GM19193 (cell line): Measurements from ENCODE around the gene DPF3.

Source experiments
- POLR2A ChIP-seq: IDR thresholded peaks from 4 replicates; pipeline ENCODE4 v1.6.1; 2011; ENCODE audit not compliant: insufficient read depth, insufficient read length; ENCODE audit errors: extremely low read depth

DPF3 gene

DNA sequence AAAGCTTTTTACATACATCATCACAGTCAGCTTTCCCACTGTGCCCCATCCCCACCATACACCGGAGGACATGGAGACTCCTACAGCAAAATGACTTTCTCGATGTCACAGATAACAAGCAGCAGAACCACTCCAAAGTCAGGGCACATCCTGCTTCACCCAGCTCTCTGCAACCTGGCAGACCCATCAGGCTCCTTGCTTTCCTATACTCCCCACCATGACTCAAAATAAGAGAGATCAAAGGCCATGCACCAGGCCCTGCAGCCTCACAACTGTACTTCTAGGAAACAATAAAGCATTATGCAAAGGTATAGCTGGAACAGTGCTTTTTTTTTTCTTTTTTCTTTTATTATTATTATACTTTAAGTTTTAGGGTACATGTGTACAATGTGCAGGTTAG is 187.4 kb downstream of the DPF3 start:
- TF ChIP-seq POLR2A: no peak

GRCh38 chr14:72704502-72704901 is 189.4 kb downstream of the DPF3 start:
- TF ChIP-seq POLR2A: no peak

GRCh38 chr14:72701605-72702004 is 192.3 kb downstream of the DPF3 start:
- TF ChIP-seq POLR2A: no peak

- TF ChIP-seq POLR2A: no peak
Observed at GRCh38 chr14:72701237-72701565, 192.7 kb downstream of the DPF3 start.

GRCh38 chr14:72700338-72701236 is 193.3 kb downstream of the DPF3 start:
- no peak for TF ChIP-seq POLR2A

GRCh38 chr14:72699852-72700257 is 194.0 kb downstream of the DPF3 start:
- TF ChIP-seq POLR2A: no peak

GRCh38 chr14:72699443-72699842 is 194.5 kb downstream of the DPF3 start:
- TF ChIP-seq POLR2A: no peak

GRCh38 chr14:72692696-72693095 is 201.2 kb downstream of the DPF3 start:
- TF ChIP-seq POLR2A: no peak

- TF ChIP-seq POLR2A: no peak
Observed at GRCh38 chr14:72690324-72690723, 203.6 kb downstream of the DPF3 start.

- TF ChIP-seq POLR2A: no peak
Observed at GRCh38 chr14:72688990-72689671, 204.8 kb downstream of the DPF3 start.

GRCh38 chr14:72686832-72687231 is 207.1 kb downstream of the DPF3 start:
- TF ChIP-seq POLR2A: no peak

GRCh38 chr14:72686101-72686500 is 207.8 kb downstream of the DPF3 start:
- TF ChIP-seq POLR2A: no peak

- no peak for TF ChIP-seq POLR2A
Observed at GRCh38 chr14:72685456-72685855, 208.4 kb downstream of the DPF3 start.

DNA sequence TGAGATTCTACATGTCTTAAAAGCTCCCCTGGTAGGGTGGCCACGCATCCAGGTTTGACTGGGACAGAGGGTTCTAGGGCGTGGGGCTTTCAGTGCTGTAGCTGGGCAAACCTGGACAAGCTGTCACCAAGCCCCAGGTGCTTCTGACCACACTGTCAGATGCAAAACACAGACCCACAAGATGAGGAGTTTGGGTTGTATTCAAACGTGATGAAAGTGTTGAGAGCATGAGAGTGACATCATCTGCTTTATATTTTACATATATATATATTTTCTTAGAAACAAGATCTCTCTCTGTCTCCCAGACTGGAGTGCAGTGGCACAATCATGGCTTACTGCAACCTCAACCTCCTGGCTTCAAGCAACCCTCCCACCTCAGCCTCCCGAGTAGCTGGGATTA is 210.1 kb downstream of the DPF3 start:
- TF ChIP-seq POLR2A: no peak

DNA sequence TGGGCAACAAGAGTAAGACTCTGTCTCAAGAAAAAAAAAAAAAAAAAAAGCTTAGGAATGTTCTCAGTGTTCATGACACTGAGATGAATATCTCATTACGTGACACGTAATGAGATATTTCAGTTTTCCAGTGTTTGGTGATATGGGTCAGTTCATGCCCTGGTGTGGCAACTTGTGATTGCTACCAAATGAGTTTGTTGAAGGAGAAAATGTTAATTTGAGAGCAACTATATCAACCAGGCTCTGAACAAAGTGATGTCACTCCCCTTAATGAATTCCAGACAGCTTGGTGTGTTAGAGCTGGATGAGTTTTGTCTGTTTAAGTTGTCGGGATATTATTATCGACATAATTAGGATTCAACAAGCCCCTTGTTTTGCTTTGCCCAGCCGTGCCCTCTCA is 211.7 kb downstream of the DPF3 start:
- TF ChIP-seq POLR2A: no peak
